Fibroblast of skin of left quadriceps (primary cell): ENCODE data around the gene FKBP11.

ENCODE experiments used
- DNase-seq, 2 experiments: peaks; one replicate each; pipeline ENCODE4 v3.0.0-alpha.2; 2013; ENCODE audit warnings: low read depth in 2 of 2

FKBP11 gene

GRCh38 chr12:48925304-48926011, at the start of gene FKBP11:
Gene FKBP11, minus strand, starts transcription at chr12:48925492. Its CDS starts 64 bp downstream, at chr12:48925428.
- peak; percentile 15 to 21 for DNase-seq

GRCh38 chr12:48973941-48974673, 48.8 kb upstream of the FKBP11 start:
- peak in 1 of 2 experiments; percentile 37 for DNase-seq

- DNase-seq: no peak
These were observed 48.2 kb upstream of the FKBP11 start for GRCh38 chr12:48973531-48973930.

- DNase-seq: no peak
These were observed 47.7 kb upstream of the FKBP11 start for GRCh38 chr12:48972952-48973483.

GRCh38 chr12:48972213-48972951, 47.1 kb upstream of the FKBP11 start:
- no peak for DNase-seq

- DNase-seq: no peak
These were observed 45.5 kb upstream of the FKBP11 start for GRCh38 chr12:48970702-48971334.

- no peak for DNase-seq
These were observed 44.8 kb upstream of the FKBP11 start for GRCh38 chr12:48969833-48970701.

GRCh38 chr12:48969160-48969771, 44.0 kb upstream of the FKBP11 start:
- DNase-seq: no peak

GRCh38 chr12:48968467-48968866, 43.2 kb upstream of the FKBP11 start:
- DNase-seq: no peak

- no peak for DNase-seq
These were observed 42.7 kb upstream of the FKBP11 start for GRCh38 chr12:48967991-48968390.

- no peak for DNase-seq
These were observed 41.0 kb upstream of the FKBP11 start for GRCh38 chr12:48966177-48966895.

- DNase-seq: no peak
These were observed 40.1 kb upstream of the FKBP11 start for GRCh38 chr12:48965298-48965838.

- no peak for DNase-seq
These were observed 36.5 kb upstream of the FKBP11 start for GRCh38 chr12:48961801-48962200.

- DNase-seq: no peak
These were observed 36.0 kb upstream of the FKBP11 start for GRCh38 chr12:48961331-48961730.

- DNase-seq: no peak
These were observed 35.5 kb upstream of the FKBP11 start for GRCh38 chr12:48960834-48961233.

GRCh38 chr12:48958049-48958388, 32.7 kb upstream of the FKBP11 start:
- DNase-seq: no peak

GRCh38 chr12:48957141-48958048, 32.1 kb upstream of the FKBP11 start, which contains the start of gene ARF3:
Gene ARF3, minus strand, starts transcription at chr12:48957487. Its CDS starts 16,392 bp downstream, at chr12:48941095.
- DNase-seq: peak; percentile 81 to 86
